NCI-H1930 (cell line): Measurements from ENCODE around the gene HMGCL.
A peak's percentile ranks its signal among the peaks of the same experiment; 100 is the strongest.
"Not testable (repeated sequence)": the region's sequence is repeated elsewhere in the genome, so short reads cannot be mapped to it uniquely, and the experiment has no call there.

Source experiments
- DNase-seq, 2 experiments: peaks; one replicate each; lab custom pipeline; 2025; lab: John Stamatoyannopoulos, UW

The HMGCL gene

GRCh38 chr1:23798662-23799142 is 26.5 kb downstream of the HMGCL start:
- no peak for DNase-seq

DNA sequence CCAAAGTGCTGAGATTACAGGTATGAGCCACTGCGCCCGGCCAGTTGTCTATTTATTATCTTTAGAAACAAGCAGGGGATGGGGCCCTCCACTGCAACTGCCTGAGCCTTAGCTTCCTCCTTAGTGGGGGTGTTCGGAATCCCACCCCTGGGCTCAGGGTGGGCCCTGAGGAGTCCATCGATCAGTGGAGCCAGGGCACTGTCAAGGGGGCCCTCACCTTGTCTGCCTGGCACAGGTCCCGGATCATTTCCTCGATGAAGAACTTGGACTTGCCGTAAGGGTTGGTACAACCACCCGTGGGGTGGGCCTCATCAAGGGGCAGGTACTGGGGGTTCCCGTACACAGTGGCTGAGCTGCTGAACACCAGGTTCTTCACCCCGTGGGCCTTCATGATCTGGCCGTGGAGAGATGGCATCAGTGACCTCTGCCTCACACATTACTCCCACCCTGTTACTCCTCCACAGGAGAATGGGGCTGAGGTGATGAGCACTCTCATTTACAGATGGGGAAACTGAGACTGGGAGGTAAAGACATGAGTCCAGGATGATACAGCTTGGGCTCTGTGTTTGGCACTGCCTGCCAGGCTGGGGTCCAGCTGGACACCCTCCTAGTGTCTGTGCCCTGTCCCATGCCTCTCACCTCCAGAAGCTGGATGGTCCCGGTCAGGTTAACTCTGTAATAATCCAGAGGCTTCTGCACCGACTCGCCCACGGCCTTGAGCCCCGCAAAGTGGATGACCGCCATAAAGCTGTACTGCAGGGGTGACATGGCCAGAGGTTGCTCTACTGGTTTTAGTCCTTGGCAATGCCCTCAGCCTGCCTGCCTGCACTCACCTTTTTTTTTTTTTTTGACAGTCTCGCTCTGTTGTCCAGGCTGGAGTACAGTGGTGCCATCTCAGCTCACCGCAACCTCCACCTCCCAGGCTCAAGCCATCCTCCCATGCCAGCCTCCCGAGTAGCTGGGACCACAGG is 27.5 kb downstream of the HMGCL start:
- no peak for DNase-seq

DNA sequence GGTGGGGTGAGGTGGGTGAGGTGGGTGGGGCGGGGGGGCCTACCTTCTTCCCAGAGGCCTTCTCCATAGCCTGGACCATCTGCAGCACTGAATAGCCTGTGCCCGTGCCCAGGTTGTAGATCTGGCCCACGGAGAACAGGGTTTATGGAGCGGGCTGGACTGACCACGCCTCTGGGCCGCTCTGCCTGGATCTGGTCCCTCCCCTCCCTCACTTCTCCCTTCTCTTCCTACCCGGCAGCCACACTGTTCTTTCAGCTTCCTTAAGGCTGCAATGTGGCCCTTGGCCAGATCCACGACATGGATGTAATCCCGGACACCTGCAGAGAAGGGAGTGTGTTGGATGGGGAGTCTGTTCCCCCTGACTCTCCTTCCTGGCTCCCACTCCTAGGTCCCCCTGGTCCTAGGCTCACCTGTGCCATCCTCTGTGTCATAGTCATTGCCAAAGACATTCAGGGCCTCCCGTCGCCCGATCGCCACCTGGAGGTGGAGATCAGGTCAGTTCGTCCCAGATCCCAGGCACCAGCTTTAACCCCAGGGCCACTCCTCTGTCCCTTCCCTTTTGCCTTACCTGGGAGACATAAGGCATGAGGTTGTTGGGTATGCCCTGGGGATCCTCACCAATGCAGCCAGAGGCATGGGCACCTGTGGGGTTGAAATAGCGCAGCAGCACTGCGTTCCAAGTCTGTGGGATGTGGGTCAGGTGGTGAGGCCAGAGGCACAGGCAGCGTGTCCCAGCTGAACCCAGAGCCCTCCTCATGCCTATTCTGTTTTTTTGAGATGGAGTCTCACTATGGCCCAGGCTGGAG is 28.6 kb downstream of the HMGCL start:
- DNase-seq = no peak

DNA sequence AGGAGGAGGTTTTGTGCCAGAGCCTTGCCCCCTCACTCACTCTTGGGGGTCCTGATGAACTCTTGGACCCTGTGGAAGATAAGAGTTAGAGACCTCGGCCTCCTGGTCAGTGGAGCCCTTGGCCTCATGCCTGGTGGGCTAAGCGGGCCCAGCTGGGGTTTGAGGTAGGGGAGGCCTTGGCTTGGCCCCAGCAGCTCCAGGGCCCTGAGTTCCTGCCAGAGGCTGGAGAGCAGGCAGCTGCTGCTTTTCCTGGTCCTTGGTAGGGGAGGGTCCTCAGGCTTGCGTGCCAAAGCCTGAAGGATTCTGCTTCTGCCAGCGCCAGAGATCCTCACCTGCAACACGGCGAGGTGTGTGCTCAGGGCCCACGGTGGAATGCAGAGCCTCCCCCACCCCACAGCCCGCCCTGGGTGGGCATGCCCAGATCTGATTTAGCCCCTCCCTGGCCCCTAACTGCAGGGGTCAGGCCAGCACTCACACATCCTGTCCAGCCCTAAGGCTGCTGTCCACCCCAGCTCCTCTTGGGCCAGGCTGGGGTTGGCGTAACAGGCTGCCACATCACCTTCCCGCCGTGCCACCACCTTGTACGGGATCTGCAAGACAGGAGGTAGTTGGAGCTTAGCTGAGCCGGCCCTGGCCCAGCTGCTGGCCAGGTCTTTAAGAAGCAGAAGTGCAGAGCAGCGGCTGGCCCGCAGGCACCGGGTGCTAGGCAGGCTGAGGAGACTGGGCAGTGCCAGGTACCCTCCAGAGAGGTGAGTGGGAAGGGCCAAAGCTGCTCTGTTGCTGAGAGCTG is 29.4 kb downstream of the HMGCL start:
- DNase-seq = no peak

DNA sequence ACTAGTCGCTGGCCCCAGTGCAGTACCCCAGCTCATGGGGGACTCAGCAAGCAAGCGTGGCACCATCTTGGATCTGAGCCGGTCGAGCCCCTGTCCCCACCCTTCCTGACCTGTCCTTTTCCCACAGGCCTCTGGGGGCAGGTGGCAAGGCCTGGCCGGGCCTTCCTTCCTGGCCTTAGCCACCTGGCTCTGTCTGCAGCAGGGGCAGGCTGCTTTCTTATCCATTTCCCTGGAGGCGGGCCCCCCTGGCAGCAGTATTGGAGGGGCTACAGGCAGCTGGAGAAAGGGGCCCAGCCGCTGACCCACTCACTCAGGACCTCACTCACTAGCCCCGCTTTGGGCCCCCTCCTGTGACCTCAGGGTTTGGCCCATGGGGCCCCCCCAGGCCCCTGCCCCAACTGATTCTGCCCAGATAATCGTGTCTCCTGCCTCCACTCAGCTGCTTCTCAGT is 30.5 kb downstream of the HMGCL start:
- not testable (repeated sequence) for DNase-seq

DNA sequence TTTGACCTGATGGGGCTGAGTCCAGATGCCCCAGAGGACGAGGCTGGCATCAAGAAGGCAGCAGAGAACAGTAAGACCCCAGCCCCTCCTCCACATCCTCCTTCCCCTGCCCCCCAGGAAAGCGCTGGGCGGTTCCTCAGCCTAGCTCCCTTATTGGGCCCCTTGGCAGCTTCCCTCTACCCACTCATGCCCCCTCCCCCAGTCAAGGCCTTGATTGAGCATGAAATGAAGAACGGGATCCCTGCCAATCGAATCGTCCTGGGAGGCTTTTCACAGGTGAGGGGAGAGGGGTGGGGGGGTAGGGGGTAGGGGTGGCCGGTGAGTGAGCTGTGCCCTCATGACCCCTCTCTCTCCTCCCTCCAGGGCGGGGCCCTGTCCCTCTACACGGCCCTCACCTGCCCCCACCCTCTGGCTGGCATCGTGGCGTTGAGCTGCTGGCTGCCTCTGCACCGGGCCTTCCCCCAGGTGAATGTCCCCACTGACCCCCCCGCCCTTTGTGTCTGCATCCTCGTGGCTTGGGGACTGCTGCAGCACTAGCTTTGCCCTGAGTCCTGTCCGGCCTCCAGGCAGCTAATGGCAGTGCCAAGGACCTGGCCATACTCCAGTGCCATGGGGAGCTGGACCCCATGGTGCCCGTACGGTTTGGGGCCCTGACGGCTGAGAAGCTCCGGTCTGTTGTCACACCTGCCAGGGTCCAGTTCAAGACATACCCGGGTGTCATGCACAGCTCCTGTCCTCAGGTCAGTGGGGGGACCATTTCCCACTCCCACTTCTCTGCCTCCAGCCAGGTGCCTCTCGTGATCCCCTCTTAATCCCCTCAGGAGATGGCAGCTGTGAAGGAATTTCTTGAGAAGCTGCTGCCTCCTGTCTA is 31.1 kb downstream of the HMGCL start:
- no peak for DNase-seq

GRCh38 chr1:23793018-23793781 is 32.0 kb downstream of the HMGCL start:
- no peak for DNase-seq

DNA sequence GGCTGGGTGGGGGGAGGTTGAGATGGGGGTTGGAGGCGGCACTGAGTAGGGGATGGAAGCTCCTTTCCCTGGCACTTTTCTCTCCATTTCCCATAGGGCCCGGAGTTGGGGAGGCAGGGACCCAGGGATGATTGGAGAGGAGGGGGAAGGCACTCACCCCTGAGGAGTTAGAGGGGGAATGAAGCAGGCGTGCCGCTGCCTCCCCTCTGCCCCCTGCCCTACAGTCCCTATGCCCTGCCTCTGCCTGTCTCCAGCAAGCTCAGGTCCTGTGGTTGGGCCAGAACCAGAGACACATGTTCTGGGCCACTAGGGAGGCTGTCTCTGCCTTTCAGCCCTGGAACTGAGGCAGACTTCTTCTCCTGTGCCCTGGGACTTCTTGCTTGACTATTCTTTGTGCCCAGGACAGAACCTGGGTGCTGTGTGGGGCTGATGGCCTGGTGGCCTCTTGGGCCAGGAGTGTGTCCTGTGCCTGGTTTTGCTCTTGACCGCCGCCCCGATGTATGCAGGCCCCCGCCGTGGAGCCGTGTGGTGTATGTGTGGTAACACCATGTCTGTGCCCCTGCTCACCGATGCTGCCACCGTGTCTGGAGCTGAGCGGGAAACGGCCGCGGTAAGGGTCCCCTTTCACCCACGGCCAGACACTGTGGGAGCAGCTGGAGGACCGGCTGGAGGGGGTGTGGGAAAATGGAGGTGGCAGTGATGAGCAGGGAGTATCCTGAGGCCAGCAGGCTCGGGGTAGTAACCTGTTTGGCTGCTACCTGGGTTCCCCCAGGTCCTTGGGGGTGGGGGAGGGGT is 32.9 kb downstream of the HMGCL start:
- no peak for DNase-seq

GRCh38 chr1:23791516-23792047 is 33.6 kb downstream of the HMGCL start:
- DNase-seq = no peak

GRCh38 chr1:23790696-23791515 is 34.3 kb downstream of the HMGCL start, which contains the start of gene LYPLA2:
Gene LYPLA2 (plus strand): TSS chr1:23791145. CDS start chr1:23792683, 1,538 bp downstream.
- DNase-seq = peak; percentile 71 to 80

GRCh38 chr1:23788695-23789094 is 36.5 kb downstream of the HMGCL start:
- no peak for DNase-seq

DNA sequence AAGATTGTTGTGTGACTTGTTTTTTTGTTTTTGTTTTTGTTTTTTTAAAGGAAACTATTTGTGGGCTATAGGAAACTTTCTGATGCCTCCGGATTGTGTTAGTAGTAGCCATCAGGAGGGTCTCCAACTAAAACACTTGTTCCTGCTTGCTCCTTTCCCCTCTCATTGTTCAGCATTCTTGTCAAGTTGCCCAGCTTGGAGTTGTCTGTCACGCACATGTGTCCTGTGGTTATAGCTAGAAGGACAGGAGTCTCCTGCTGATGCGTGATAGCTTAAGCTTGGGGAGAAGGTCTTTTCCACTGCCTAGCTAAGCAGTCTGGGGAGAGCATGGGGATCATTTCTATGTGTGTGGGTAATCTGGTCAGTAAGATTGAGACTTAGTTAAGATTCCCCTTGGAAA is 37.5 kb downstream of the HMGCL start:
- DNase-seq = no peak

DNA sequence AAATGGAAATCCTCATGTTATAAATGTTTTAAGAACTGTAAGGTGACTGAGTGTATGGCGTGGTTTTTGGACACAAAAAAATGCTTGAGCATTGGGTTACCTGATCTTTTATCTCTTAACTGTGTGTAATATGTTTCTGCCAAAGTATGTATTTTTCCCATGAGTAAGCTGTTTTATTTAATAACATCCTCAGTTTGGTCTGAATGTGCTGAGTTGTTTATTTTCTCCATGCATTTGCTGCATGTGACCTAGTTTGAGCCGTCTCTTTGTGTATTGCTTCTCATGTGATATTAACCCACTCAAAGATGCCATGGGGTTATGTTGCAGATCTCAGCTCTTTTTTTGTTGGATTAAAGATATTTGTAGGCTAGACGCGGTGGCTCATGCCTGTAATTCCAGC is 40.4 kb downstream of the HMGCL start:
- DNase-seq = no peak

- not testable (repeated sequence) for DNase-seq
These were observed 42.1 kb downstream of the HMGCL start for GRCh38 chr1:23783141-23783540.

- no peak for DNase-seq
These were observed 45.3 kb downstream of the HMGCL start for GRCh38 chr1:23779826-23780371.

GRCh38 chr1:23777979-23778814 is 47.0 kb downstream of the HMGCL start, which contains the start of gene PITHD1:
Gene PITHD1 (plus strand): TSS chr1:23778418. CDS start chr1:23778516, 98 bp downstream.
- peak; percentile 77 to 87 for DNase-seq

DNA sequence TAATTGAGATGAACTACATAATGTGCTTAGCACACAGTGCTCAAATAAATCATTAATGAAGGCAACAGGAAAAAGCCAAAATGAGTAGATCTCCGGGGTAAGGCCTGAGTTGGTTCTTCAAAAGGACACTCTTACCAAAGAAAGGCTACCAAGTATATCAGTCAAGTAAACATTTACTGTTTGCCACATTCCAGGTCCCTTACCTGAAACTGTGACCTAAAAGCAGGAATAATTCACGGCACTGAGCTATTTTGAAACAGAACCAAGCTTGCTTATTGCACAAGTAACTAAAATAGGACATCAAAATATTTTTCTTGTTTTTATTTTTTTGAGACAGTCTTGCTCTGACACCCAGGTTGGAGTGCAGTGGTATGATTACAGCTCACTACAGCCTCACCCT is 49.0 kb downstream of the HMGCL start:
- no peak for DNase-seq
